PC-9 (cell line): ENCODE data around the gene CD300A. TPM values are rescaled to one million over a fixed set of nuclear protein-coding genes. Genes with fewer than 3 reads are reported as not detected.

ENCODE experiments used
- BruUV-seq: library from RNA; stranded (reverse); fragments of 400-500 nt; replicated peaks from 2 replicates; lab custom pipeline; 2021; lab: Mats Ljungman, UMichigan
- CTCF ChIA-PET: fragments of 300-600 bp; sonication (Branson Sonifier 250); formaldehyde crosslinking; loops from one replicate; lab custom pipeline; 2022; ENCODE audit warnings: antibody characterized with exemption; lab: Charles Lee
- POLR2A ChIA-PET: fragments of 300-600 bp; sonication (Branson Sonifier 250); formaldehyde crosslinking; loops from one replicate; lab custom pipeline; 2022; ENCODE audit warnings: antibody characterized with exemption; ENCODE audit not compliant: unreplicated experiment; lab: Charles Lee
- DNase-seq, 2 experiments: peaks; one replicate each; pipeline versions ENCODE4 v3.0.0 to v3.0.0-alpha.2; 2015 to 2022; ENCODE audit warnings: mixed read lengths in 1 of 2
- H2AFZ ChIP-seq: fragments of 200-600 bp; sonication (generic); 2 replicates; pipeline ENCODE4 v1.8.1; 2017; ENCODE audit warnings: antibody characterized with exemption
- H3F3A ChIP-seq: fragments of 200-600 bp; sonication (generic); 2 replicates; pipeline ENCODE4 v1.8.1; 2017; ENCODE audit warnings: antibody characterized with exemption, mild to moderate bottlenecking, low read depth; ENCODE audit not compliant: insufficient read depth
- H3K27ac ChIP-seq: fragments of 200-600 bp; sonication (generic); 2 replicates; pipeline ENCODE4 v1.6.1; 2016; ENCODE audit warnings: mixed run types
- H3K27me3 ChIP-seq: fragments of 200-600 bp; sonication (generic); 2 replicates; pipeline ENCODE4 v1.6.1; 2016; ENCODE audit warnings: low read depth, mixed run types; ENCODE audit not compliant: insufficient read depth
- H3K36me3 ChIP-seq: fragments of 200-600 bp; sonication (generic); 2 replicates; pipeline ENCODE4 v1.6.1; 2016; ENCODE audit warnings: low read depth, mixed run types
- H3K4me1 ChIP-seq: fragments of 200-600 bp; sonication (generic); replicated peaks from 2 replicates; pipeline ENCODE4 v1.6.1; 2016; ENCODE audit warnings: mixed run types; ENCODE audit not compliant: insufficient read depth
- H3K4me2 ChIP-seq: fragments of 200-600 bp; sonication (generic); 2 replicates; pipeline ENCODE4 v1.6.1; 2017; ENCODE audit warnings: mixed run types
- H3K4me3 ChIP-seq: fragments of 200-600 bp; sonication (generic); 2 replicates; pipeline ENCODE4 v1.6.1; 2016; ENCODE audit warnings: mixed run types
- H3K79me2 ChIP-seq: fragments of 200-600 bp; sonication (generic); 2 replicates; pipeline ENCODE4 v1.6.1; 2017; ENCODE audit warnings: low read depth, mixed run types
- H3K9me2 ChIP-seq: fragments of 200-600 bp; sonication (generic); 2 replicates; pipeline ENCODE4 v1.8.1; 2017; ENCODE audit warnings: mild to moderate bottlenecking; ENCODE audit not compliant: insufficient read depth
- H3K9me3 ChIP-seq: fragments of 200-600 bp; sonication (generic); 2 replicates; pipeline ENCODE4 v1.8.1; 2016; ENCODE audit warnings: low read depth; ENCODE audit not compliant: insufficient read depth
- H4K20me1 ChIP-seq: fragments of 200-600 bp; sonication (generic); 2 replicates; pipeline ENCODE4 v1.8.1; 2017; ENCODE audit not compliant: insufficient read depth
- EZH2 ChIP-seq: fragments of 200-600 bp; sonication (generic); IDR thresholded peaks from 2 replicates; pipeline ENCODE4 v1.8.0; 2017; ENCODE audit warnings: antibody characterized with exemption, low read depth
- intact Hi-C: fragments of 100-400 bp; cut with micrococcal nuclease; formaldehyde crosslinking; loops from one replicate; pipeline ENCODE4 v1.10.0; 2022; ENCODE audit not compliant: unreplicated experiment
- total RNA-seq: library from RNA; stranded (reverse); gene quantifications from 2 replicates; pipeline ENCODE4 v1.2.3, GENCODE V29; 2021
- TF ChIP-seq, protein P1 (sequence below): fragments of 200-600 bp; sonication (generic); conservative IDR thresholded peaks from 2 replicates; pipeline ENCODE4 v1.6.1; 2017; ENCODE audit warnings: mixed run types, antibody characterized with exemption, mild to moderate bottlenecking, moderate library complexity

The CD300A gene
- total RNA-seq, 1 experiment from 2014 or later = not detected

DNA sequence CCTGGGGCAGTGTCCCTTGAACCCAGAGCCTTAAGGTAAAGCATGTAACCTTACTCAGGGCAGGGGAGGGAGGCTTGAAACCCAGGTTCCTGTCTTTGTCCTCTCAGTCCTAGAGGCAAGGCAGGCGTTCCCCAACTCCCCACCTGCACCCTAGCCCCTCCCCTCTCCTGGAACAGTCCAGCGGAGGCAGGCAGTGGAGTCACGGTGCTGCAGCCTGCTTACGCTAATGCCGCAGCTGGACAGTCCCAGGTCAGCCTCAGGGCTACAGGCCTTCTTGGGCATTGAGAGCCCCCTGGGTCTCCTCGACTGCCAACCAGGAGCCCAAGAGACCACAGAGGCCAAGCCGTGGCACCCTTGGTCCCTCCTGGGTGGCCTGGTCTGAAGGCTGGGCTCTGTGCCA lies 6.8 kb upstream of the CD300A start:
- H2AFZ ChIP-seq = no peak overlapping the region
- H3K79me2 ChIP-seq = no peaks in the 10 kb centered on the region
- POLR2A ChIA-PET = no interaction called here
- no peak for DNase-seq
- peaks cover 28% of the 10 kb centered on the region for H3K27me3 ChIP-seq
- H3K9me2 ChIP-seq = no peaks in the 10 kb centered on the region
- H4K20me1 ChIP-seq = no peaks in the 10 kb centered on the region
- no peak for TF ChIP-seq EZH2
- TF ChIP-seq, protein P1, sequence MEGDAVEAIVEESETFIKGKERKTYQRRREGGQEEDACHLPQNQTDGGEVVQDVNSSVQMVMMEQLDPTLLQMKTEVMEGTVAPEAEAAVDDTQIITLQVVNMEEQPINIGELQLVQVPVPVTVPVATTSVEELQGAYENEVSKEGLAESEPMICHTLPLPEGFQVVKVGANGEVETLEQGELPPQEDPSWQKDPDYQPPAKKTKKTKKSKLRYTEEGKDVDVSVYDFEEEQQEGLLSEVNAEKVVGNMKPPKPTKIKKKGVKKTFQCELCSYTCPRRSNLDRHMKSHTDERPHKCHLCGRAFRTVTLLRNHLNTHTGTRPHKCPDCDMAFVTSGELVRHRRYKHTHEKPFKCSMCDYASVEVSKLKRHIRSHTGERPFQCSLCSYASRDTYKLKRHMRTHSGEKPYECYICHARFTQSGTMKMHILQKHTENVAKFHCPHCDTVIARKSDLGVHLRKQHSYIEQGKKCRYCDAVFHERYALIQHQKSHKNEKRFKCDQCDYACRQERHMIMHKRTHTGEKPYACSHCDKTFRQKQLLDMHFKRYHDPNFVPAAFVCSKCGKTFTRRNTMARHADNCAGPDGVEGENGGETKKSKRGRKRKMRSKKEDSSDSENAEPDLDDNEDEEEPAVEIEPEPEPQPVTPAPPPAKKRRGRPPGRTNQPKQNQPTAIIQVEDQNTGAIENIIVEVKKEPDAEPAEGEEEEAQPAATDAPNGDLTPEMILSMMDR = no peak
- no peaks in the 10 kb centered on the region for H3K9me3 ChIP-seq
- H3K4me3 ChIP-seq = no peak overlapping the region
- H3K4me1 ChIP-seq = peaks cover 2% of the 10 kb centered on the region; the same call in 1 of the 2 replicates
- CTCF ChIA-PET = interaction anchor here (1.2 kb wide), 1 partner anchor 81 kb away, joined by 3 read pairs; no protein-coding TSS in a partner anchor
- no peaks in the 10 kb centered on the region for H3K36me3 ChIP-seq
- no peaks in the 10 kb centered on the region for H3F3A ChIP-seq
- no TSS peak for BruUV-seq
- H3K27ac ChIP-seq = no peak overlapping the region
- intact Hi-C loops = loop anchor here (10.0 kb wide), 2 partner anchors 155 to 245 kb away; partner anchors contain the start of gene TTYH2
- H3K4me2 ChIP-seq = no peak overlapping the region

GRCh38 chr17:74460241-74460640 lies 6.2 kb upstream of the CD300A start:
- no peaks in the 10 kb centered on the region for H3K9me3 ChIP-seq
- CTCF ChIA-PET = interaction anchor here (0.7 kb wide), 1 partner anchor 30 kb away, joined by 6 read pairs; no protein-coding TSS in a partner anchor
- H3K36me3 ChIP-seq = no peaks in the 10 kb centered on the region
- TF ChIP-seq EZH2 = no peak
- TF ChIP-seq, protein P1 = no peak
- no peak overlapping the region for H3K4me2 ChIP-seq
- POLR2A ChIA-PET = no interaction called here
- no peak overlapping the region for H2AFZ ChIP-seq
- H3K27ac ChIP-seq = no peak overlapping the region
- no peaks in the 10 kb centered on the region for H3K9me2 ChIP-seq
- no peaks in the 10 kb centered on the region; the same call in 1 of the 2 replicates for H3F3A ChIP-seq
- BruUV-seq = no TSS peak
- H4K20me1 ChIP-seq = no peaks in the 10 kb centered on the region
- H3K79me2 ChIP-seq = no peaks in the 10 kb centered on the region
- H3K4me1 ChIP-seq = no peaks in the 10 kb centered on the region
- no peak for DNase-seq
- H3K27me3 ChIP-seq = peaks cover 26% of the 10 kb centered on the region
- intact Hi-C loops = no loop called here
- H3K4me3 ChIP-seq = no peak overlapping the region

DNA sequence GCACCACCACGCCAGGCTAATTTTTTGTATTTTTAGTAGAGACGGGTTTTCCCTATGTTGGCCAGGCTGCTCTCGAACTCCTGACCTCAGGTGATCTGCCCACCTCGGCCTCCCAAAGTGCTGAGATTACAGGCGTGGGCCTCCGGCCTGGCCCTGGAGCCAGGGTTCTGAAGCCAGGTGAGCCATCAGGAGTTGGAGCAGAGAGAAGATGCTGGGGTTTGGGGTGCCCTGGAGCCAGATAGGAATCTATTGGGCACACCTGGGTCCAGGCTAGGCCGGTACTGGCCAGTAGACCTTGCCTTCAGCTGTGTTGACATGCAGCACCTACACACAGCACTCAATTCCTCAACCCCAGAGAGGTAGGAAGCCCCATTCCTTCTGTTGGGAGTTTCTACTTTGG lies 5.4 kb upstream of the CD300A start:
- H3K4me2 ChIP-seq = no peak overlapping the region
- no peaks in the 10 kb centered on the region for H3K9me2 ChIP-seq
- H3K27me3 ChIP-seq = peaks cover 26% of the 10 kb centered on the region
- no peak overlapping the region for H3K4me3 ChIP-seq
- no peaks in the 10 kb centered on the region for H4K20me1 ChIP-seq
- no peaks in the 10 kb centered on the region for H3K4me1 ChIP-seq
- ChIA-PET CTCF (interaction anchor here (0.6 kb wide), 1 partner anchor 20 kb away, joined by 3 read pairs; no protein-coding TSS in a partner anchor), POLR2A (no interaction called here)
- H3F3A ChIP-seq = no peaks in the 10 kb centered on the region; the same call in 1 of the 2 replicates
- no TSS peak for BruUV-seq
- no peaks in the 10 kb centered on the region for H3K9me3 ChIP-seq
- intact Hi-C loops = no loop called here
- no peaks in the 10 kb centered on the region for H3K36me3 ChIP-seq
- no peak for DNase-seq
- no peak overlapping the region for H3K27ac ChIP-seq
- no peaks in the 10 kb centered on the region for H3K79me2 ChIP-seq
- TF ChIP-seq, protein P1 = no peak
- TF ChIP-seq EZH2 = no peak
- no peak overlapping the region for H2AFZ ChIP-seq
